Measurements from ENCODE around the gene KLC1.

KLC1 gene

DNA sequence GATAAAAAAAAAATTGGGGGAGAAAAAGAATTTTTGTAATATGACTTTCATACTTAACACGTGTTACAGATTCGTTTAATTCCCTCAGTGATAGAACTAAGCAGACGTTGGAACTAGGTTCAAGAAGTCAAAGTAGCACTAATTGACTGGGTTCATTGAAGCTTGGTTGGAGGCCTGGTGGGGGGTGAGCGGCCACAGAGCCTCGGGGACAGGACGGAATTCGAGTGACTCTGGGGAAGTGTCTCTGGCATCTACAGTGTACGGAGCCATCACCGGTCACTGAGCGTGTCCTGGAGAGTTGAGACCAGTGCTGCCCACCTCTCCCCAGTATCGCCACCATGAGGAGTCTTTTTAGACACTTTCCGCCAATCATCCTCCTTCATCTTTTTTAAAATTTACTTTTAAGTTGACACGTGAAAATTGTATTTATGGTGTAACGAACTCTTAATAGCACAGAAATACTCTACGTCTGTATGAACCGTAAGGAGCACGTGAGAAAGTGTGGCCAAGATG lies 87.9 kb downstream of the KLC1 start:
- TF ChIP-seq, protein P1, sequence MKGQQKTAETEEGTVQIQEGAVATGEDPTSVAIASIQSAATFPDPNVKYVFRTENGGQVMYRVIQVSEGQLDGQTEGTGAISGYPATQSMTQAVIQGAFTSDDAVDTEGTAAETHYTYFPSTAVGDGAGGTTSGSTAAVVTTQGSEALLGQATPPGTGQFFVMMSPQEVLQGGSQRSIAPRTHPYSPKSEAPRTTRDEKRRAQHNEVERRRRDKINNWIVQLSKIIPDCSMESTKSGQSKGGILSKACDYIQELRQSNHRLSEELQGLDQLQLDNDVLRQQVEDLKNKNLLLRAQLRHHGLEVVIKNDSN (IDR thresholded peaks at IDR 0.05): no peak
- TF ChIP-seq YY1 (IDR thresholded peaks at IDR 0.05; ENCODE audit: low read depth) (no peak), TCF12 (IDR thresholded peaks at IDR 0.05; ENCODE audit: low read depth) (no peak), CEBPB (IDR thresholded peaks at IDR 0.05) (no peak), TAF1 (IDR thresholded peaks at IDR 0.05; ENCODE audit: low read depth) (no peak), ZBTB7A (IDR thresholded peaks at IDR 0.05; ENCODE audit: low read depth) (no peak), EGR1 (IDR thresholded peaks at IDR 0.05) (no peak), CREB1 (IDR thresholded peaks at IDR 0.05; ENCODE audit: low read depth) (no peak), RAD21 (IDR thresholded peaks at IDR 0.05; ENCODE audit: low read depth) (no peak), EP300 (IDR thresholded peaks at IDR 0.05; ENCODE audit: borderline replicate concordance) (no peak)
- TF ChIP-seq, protein P2, sequence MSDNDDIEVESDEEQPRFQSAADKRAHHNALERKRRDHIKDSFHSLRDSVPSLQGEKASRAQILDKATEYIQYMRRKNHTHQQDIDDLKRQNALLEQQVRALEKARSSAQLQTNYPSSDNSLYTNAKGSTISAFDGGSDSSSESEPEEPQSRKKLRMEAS (IDR thresholded peaks at IDR 0.05): no peak
- TF ChIP-seq, protein P3, sequence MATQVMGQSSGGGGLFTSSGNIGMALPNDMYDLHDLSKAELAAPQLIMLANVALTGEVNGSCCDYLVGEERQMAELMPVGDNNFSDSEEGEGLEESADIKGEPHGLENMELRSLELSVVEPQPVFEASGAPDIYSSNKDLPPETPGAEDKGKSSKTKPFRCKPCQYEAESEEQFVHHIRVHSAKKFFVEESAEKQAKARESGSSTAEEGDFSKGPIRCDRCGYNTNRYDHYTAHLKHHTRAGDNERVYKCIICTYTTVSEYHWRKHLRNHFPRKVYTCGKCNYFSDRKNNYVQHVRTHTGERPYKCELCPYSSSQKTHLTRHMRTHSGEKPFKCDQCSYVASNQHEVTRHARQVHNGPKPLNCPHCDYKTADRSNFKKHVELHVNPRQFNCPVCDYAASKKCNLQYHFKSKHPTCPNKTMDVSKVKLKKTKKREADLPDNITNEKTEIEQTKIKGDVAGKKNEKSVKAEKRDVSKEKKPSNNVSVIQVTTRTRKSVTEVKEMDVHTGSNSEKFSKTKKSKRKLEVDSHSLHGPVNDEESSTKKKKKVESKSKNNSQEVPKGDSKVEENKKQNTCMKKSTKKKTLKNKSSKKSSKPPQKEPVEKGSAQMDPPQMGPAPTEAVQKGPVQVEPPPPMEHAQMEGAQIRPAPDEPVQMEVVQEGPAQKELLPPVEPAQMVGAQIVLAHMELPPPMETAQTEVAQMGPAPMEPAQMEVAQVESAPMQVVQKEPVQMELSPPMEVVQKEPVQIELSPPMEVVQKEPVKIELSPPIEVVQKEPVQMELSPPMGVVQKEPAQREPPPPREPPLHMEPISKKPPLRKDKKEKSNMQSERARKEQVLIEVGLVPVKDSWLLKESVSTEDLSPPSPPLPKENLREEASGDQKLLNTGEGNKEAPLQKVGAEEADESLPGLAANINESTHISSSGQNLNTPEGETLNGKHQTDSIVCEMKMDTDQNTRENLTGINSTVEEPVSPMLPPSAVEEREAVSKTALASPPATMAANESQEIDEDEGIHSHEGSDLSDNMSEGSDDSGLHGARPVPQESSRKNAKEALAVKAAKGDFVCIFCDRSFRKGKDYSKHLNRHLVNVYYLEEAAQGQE (IDR thresholded peaks at IDR 0.05; ENCODE audit: low read depth): no peak

GRCh38 chr14:103718572-103718971 lies 89.6 kb downstream of the KLC1 start:
- TF ChIP-seq TCF12 (IDR thresholded peaks at IDR 0.05; ENCODE audit: low read depth): no peak

DNA sequence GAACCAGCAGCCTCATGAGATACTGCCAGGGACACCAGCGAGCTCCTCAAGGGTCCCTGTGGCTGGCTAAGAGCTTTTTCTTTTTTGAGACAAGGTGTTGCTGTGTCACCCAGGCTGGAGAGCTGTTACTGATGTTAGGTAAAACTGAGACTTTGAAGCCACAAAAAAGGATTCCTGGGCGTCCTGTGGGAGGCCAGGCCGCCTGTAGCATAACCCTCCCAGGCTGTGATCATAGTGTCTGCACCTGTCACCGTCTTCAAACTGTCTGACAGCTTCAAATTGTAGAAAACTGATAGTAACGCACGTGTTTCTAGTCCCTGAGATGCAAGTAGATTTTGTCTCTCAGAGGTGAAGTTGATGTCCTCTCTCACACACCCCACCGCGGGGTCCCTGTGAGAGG lies 90.7 kb downstream of the KLC1 start:
- no peak for TF ChIP-seq FOXM1 (IDR thresholded peaks at IDR 0.05; ENCODE audit: borderline replicate concordance, low read depth)

DNA sequence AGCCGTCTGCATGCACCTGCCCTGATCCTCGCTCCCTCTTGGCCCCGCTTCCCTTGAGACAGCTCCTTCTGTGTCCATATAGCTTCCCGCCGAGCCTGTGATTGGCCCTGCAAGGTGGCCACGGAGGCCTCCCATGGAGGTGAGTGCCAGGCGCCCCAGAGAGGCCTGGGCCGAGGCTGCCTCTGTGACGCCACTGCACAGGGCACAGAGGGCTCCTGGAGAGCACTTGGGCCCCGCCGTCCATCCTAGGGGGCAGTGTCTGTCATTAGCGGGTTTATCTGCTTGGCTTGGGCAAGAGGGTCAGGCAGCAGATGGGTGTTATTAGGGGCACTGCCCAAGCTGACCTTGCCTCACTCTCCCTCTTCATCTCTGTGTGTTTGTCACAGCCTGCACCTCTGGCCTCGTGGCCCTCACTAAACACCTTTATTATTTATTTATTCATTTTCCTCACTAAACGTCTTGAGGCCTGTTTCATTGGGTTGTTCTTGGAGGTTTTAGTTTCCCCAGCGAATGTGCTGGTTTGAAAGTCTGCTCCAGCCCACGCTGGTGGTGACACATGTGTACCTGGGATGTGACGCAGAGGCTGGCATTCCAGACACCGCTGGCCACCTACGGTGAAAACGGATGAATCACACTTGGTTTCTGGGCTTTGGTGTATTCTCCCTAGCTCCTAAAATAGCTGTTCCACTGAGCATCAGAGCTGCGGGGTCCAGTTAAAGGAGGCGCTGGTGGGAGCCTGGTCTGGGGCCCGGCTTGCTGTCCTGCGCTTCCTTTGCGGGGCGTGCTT lies 92.5 kb downstream of the KLC1 start:
- TF ChIP-seq EGR1 (IDR thresholded peaks at IDR 0.05): 0 out of 2 replicates have a peak, but pooled peaks have one; percentile 11
- no peak for TF ChIP-seq TCF12 (IDR thresholded peaks at IDR 0.05; ENCODE audit: low read depth)

GRCh38 chr14:103723748-103724081 lies 94.7 kb downstream of the KLC1 start:
- TF ChIP-seq RAD21 (IDR thresholded peaks at IDR 0.05; ENCODE audit: low read depth): no peak
- no peak for TF ChIP-seq ZBTB7A (IDR thresholded peaks at IDR 0.05; ENCODE audit: low read depth)
- no peak for TF ChIP-seq TAF1 (IDR thresholded peaks at IDR 0.05; ENCODE audit: low read depth)
- no peak for TF ChIP-seq FOXM1 (IDR thresholded peaks at IDR 0.05; ENCODE audit: borderline replicate concordance, low read depth)
- no peak for TF ChIP-seq CREB1 (IDR thresholded peaks at IDR 0.05; ENCODE audit: low read depth)
- TF ChIP-seq TEAD4 (IDR thresholded peaks at IDR 0.05): no peak
- no peak for TF ChIP-seq EP300 (IDR thresholded peaks at IDR 0.05; ENCODE audit: borderline replicate concordance)
- no peak for TF ChIP-seq CEBPB (IDR thresholded peaks at IDR 0.05)
- TF ChIP-seq, protein P1 (IDR thresholded peaks at IDR 0.05): no peak
- TF ChIP-seq, protein P3 (IDR thresholded peaks at IDR 0.05; ENCODE audit: low read depth): no peak
- TF ChIP-seq, protein P2 (IDR thresholded peaks at IDR 0.05): no peak
- TF ChIP-seq YY1 (IDR thresholded peaks at IDR 0.05; ENCODE audit: low read depth): no peak
- TF ChIP-seq EGR1 (IDR thresholded peaks at IDR 0.05): no peak
- no peak for TF ChIP-seq NFIC (IDR thresholded peaks at IDR 0.05)
- TF ChIP-seq TCF12 (IDR thresholded peaks at IDR 0.05; ENCODE audit: low read depth): no peak

- TF ChIP-seq ZBTB7A (IDR thresholded peaks at IDR 0.05; ENCODE audit: low read depth) (no peak), CREB1 (IDR thresholded peaks at IDR 0.05; ENCODE audit: low read depth) (no peak), EGR1 (IDR thresholded peaks at IDR 0.05) (no peak), FOXM1 (IDR thresholded peaks at IDR 0.05; ENCODE audit: borderline replicate concordance, low read depth) (no peak), YY1 (IDR thresholded peaks at IDR 0.05; ENCODE audit: low read depth) (no peak), TAF1 (IDR thresholded peaks at IDR 0.05; ENCODE audit: low read depth) (no peak), RAD21 (IDR thresholded peaks at IDR 0.05; ENCODE audit: low read depth) (no peak), TEAD4 (IDR thresholded peaks at IDR 0.05) (no peak), EP300 (IDR thresholded peaks at IDR 0.05; ENCODE audit: borderline replicate concordance) (no peak)
- TF ChIP-seq, protein P2 (IDR thresholded peaks at IDR 0.05): no peak
Observed at GRCh38 chr14:103724116-103724515, 95.1 kb downstream of the KLC1 start.
